K562 (cell line): ENCODE data around the gene STUB1. TPM values are rescaled to one million over a fixed set of nuclear protein-coding genes. Genes with fewer than 3 reads are reported as not detected.

Source experiments
- ARID1B ChIP-seq: fragments of 450-650 bp; IDR thresholded peaks from 2 replicates; pipeline ENCODE4 v1.6.1; 2016; ENCODE audit warnings: antibody characterized with exemption, mild to moderate bottlenecking, inconsistent platforms
- CHD2 ChIP-seq: IDR thresholded peaks from 2 replicates; pipeline ENCODE4 v1.6.1; 2011; ENCODE audit warnings: low read depth, low read length
- EGR1 ChIP-seq: fragments of 450-650 bp; conservative IDR thresholded peaks from 2 replicates; pipeline ENCODE4 v1.6.1; 2017; ENCODE audit warnings: mild to moderate bottlenecking
- ETS2 ChIP-seq: IDR thresholded peaks from 2 replicates; pipeline ENCODE4 v1.6.1; 2016; ENCODE audit warnings: borderline replicate concordance, missing genetic modification characterization, mild to moderate bottlenecking, moderate library complexity, missing compliant biosample characterization; ENCODE audit not compliant: poor library complexity, severe bottlenecking
- FOSL1 ChIP-seq: fragments of 200-800 bp; sonication (Bioruptor generic); conservative IDR thresholded peaks from 2 replicates; pipeline ENCODE4 v1.6.1; 2016; ENCODE audit warnings: missing genetic modification characterization, missing compliant biosample characterization
- SMAD4 ChIP-seq: fragments of 250-450 bp; sonication (Bioruptor Pico); conservative IDR thresholded peaks from 2 replicates; pipeline ENCODE4 v1.8.0; 2021; ENCODE audit warnings: inconsistent platforms, mild to moderate bottlenecking, moderate library complexity
- ZKSCAN1 ChIP-seq: fragments of 150-350 bp; IDR thresholded peaks from 2 replicates; pipeline ENCODE4 v1.6.1; 2016; ENCODE audit warnings: low read depth, low read length
- ZNF174 ChIP-seq: fragments of 250-450 bp; sonication (Bioruptor Pico); IDR thresholded peaks from 2 replicates; pipeline ENCODE4 v1.4.0; 2020; ENCODE audit warnings: mild to moderate bottlenecking
- ZSCAN29 ChIP-seq: fragments of 450-650 bp; IDR thresholded peaks from 2 replicates; pipeline ENCODE4 v1.6.1; 2017
- polyA plus RNA-seq, 8 experiments: library from polyadenylated mRNA; depleted of rRNA in 4 of 8; stranded (reverse) in 5 of 8; unstranded in 3 of 8; fragments of >200 nt; fragmentation: Nextera tagmentation in 2 of 8; fragmentation: Illumina TruSeq in 1 of 8; extraction: Ambion mirVana in 2 of 8; extraction: Trizol in 1 of 8; gene quantifications; 2 replicates each; pipeline versions ENCODE4 v1.2.1 to v1.2.3, GENCODE V29; 2011 to 2014; ENCODE audit warnings: inconsistent platforms in 1 of 8, missing spikeins in 1 of 8
- total RNA-seq, 7 experiments: library from RNA; depleted of rRNA in 6 of 7; stranded (reverse); fragments of >200 nt in 6 of 7; fragmentation: Illumina TruSeq in 2 of 7; extraction: Trizol in 2 of 7; gene quantifications; 2 replicates each; pipeline versions ENCODE4 v1.2.1 to v1.2.3, GENCODE V29; 2011 to 2021; ENCODE audit warnings: low replicate concordance in 1 of 7
- TF ChIP-seq, protein P1 (sequence below): IDR thresholded peaks from 2 replicates; pipeline ENCODE4 v1.6.1; 2011; ENCODE audit not compliant: insufficient read length; ENCODE audit errors: extremely low read depth
- TF ChIP-seq, protein P2 (sequence below), 2 experiments: IDR thresholded peaks in 1 of 2; conservative IDR thresholded peaks in 1 of 2; 2 replicates each; pipeline ENCODE4 v1.6.1; 2016; ENCODE audit warnings: low read depth in 2 of 2, mild to moderate bottlenecking in 1 of 2, missing compliant biosample characterization in 1 of 2, missing genetic modification characterization in 1 of 2, moderate library complexity in 1 of 2
- TF ChIP-seq, protein P3 (sequence below): fragments of 450-650 bp; IDR thresholded peaks from 2 replicates; pipeline ENCODE4 v1.7.1; 2018; ENCODE audit warnings: mild to moderate bottlenecking, low read depth; ENCODE audit not compliant: partially characterized antibody
- TF ChIP-seq, protein P4 (sequence below): sonication (generic); formaldehyde crosslinking; IDR thresholded peaks from 2 replicates; pipeline ENCODE4 v1.8.1; 2022; ENCODE audit warnings: missing genetic modification reagents
- TF ChIP-seq, protein P5 (sequence below), 2 experiments: fragments of 450-650 bp in 1 of 2; sonication (generic) in 1 of 2; formaldehyde crosslinking in 1 of 2; IDR thresholded peaks in 1 of 2; conservative IDR thresholded peaks in 1 of 2; 2 replicates each; pipeline versions ENCODE4 v1.6.1 to v1.8.1; 2016 to 2023; ENCODE audit warnings: mild to moderate bottlenecking in 2 of 2, moderate library complexity in 2 of 2, inconsistent platforms in 1 of 2, missing genetic modification reagents in 1 of 2
- TF ChIP-seq, protein P6 (sequence below): sonication (generic); formaldehyde crosslinking; IDR thresholded peaks from 2 replicates; pipeline ENCODE4 v1.8.0; 2022; ENCODE audit warnings: mild to moderate bottlenecking, missing genetic modification reagents, borderline replicate concordance

Gene STUB1
- total and polyA plus RNA-seq, 9 of the 15 experiments (the other 6 are each of a cell fraction or from before 2014, with no cell fraction given): 10.6 to 251 (median 152) TPM

DNA sequence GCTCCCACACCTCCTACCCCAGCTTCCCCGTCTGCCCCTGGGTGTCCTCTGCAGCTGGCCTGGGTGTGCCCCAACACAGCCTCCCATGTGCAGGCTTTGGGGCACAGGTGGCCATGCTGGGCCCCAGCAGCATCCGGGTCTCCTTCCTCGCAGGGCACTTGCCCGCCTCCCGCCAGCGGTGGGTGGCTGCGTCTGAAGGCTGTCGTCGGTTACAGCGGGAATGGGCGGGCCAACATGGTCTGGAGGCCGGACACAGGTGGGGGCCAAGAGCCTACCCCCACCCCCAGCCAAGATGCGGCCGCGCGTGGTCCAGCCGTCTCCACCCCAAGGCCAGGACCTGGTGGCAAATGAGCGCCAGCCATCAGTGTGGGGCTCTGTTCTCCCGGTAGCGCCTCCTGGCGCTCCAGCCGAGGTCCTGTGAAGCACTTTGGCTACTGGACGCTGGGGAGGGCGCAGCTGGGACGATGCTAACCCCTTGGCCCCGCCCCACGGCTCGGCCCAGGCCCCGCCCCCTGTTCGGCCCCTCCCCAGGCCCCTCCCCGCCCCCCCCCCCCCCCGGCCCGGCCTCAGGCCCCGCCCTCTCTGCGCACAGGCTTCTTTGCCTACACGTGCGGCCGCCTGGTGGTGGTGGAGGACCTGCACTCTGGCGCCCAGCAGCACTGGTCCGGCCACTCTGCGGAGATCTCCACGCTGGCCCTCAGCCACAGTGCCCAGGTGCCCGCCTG lies 19.6 kb upstream of the STUB1 start (continued):
- TF ChIP-seq, protein P1, sequence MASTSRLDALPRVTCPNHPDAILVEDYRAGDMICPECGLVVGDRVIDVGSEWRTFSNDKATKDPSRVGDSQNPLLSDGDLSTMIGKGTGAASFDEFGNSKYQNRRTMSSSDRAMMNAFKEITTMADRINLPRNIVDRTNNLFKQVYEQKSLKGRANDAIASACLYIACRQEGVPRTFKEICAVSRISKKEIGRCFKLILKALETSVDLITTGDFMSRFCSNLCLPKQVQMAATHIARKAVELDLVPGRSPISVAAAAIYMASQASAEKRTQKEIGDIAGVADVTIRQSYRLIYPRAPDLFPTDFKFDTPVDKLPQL: no peak
- no peak for TF ChIP-seq SMAD4 (CRISPR knock-in tag)
- TF ChIP-seq ZNF174 (CRISPR knock-in tag): no peak
- no peak for TF ChIP-seq CHD2
- no peak for TF ChIP-seq FOSL1 (tag)
- 0 out of 2 replicates have a peak, but pooled peaks have one; percentile 34 for TF ChIP-seq ZKSCAN1
- TF ChIP-seq, protein P2, sequence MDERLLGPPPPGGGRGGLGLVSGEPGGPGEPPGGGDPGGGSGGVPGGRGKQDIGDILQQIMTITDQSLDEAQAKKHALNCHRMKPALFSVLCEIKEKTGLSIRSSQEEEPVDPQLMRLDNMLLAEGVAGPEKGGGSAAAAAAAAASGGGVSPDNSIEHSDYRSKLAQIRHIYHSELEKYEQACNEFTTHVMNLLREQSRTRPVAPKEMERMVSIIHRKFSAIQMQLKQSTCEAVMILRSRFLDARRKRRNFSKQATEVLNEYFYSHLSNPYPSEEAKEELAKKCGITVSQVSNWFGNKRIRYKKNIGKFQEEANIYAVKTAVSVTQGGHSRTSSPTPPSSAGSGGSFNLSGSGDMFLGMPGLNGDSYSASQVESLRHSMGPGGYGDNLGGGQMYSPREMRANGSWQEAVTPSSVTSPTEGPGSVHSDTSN (CRISPR knock-in tag; IDR thresholded peaks at IDR 0.05; ENCODE audit: low read depth): no peak
- TF ChIP-seq, protein P2 (tag; conservative IDR thresholded peaks at IDR 0.05; ENCODE audit: low read depth): no peak
- TF ChIP-seq, protein P3, sequence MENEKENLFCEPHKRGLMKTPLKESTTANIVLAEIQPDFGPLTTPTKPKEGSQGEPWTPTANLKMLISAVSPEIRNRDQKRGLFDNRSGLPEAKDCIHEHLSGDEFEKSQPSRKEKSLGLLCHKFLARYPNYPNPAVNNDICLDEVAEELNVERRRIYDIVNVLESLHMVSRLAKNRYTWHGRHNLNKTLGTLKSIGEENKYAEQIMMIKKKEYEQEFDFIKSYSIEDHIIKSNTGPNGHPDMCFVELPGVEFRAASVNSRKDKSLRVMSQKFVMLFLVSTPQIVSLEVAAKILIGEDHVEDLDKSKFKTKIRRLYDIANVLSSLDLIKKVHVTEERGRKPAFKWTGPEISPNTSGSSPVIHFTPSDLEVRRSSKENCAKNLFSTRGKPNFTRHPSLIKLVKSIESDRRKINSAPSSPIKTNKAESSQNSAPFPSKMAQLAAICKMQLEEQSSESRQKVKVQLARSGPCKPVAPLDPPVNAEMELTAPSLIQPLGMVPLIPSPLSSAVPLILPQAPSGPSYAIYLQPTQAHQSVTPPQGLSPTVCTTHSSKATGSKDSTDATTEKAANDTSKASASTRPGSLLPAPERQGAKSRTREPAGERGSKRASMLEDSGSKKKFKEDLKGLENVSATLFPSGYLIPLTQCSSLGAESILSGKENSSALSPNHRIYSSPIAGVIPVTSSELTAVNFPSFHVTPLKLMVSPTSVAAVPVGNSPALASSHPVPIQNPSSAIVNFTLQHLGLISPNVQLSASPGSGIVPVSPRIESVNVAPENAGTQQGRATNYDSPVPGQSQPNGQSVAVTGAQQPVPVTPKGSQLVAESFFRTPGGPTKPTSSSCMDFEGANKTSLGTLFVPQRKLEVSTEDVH: no peak
- TF ChIP-seq ETS2 (tag): no peak
- no peak for TF ChIP-seq ARID1B
- TF ChIP-seq, protein P4, sequence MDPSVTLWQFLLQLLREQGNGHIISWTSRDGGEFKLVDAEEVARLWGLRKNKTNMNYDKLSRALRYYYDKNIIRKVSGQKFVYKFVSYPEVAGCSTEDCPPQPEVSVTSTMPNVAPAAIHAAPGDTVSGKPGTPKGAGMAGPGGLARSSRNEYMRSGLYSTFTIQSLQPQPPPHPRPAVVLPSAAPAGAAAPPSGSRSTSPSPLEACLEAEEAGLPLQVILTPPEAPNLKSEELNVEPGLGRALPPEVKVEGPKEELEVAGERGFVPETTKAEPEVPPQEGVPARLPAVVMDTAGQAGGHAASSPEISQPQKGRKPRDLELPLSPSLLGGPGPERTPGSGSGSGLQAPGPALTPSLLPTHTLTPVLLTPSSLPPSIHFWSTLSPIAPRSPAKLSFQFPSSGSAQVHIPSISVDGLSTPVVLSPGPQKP (CRISPR knock-in tag): no peak
- TF ChIP-seq, protein P5, sequence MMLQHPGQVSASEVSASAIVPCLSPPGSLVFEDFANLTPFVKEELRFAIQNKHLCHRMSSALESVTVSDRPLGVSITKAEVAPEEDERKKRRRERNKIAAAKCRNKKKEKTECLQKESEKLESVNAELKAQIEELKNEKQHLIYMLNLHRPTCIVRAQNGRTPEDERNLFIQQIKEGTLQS (IDR thresholded peaks at IDR 0.05): no peak
- TF ChIP-seq, protein P5 (CRISPR knock-in tag; conservative IDR thresholded peaks at IDR 0.05): no peak
- no peak for TF ChIP-seq EGR1
- TF ChIP-seq, protein P6, sequence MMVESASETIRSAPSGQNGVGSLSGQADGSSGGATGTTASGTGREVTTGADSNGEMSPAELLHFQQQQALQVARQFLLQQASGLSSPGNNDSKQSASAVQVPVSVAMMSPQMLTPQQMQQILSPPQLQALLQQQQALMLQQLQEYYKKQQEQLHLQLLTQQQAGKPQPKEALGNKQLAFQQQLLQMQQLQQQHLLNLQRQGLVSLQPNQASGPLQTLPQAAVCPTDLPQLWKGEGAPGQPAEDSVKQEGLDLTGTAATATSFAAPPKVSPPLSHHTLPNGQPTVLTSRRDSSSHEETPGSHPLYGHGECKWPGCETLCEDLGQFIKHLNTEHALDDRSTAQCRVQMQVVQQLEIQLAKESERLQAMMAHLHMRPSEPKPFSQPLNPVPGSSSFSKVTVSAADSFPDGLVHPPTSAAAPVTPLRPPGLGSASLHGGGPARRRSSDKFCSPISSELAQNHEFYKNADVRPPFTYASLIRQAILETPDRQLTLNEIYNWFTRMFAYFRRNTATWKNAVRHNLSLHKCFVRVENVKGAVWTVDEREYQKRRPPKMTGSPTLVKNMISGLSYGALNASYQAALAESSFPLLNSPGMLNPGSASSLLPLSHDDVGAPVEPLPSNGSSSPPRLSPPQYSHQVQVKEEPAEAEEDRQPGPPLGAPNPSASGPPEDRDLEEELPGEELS (CRISPR knock-in tag): no peak
- no peak for TF ChIP-seq ZSCAN29
